ENCODE results near the gene DDX50.

The DDX50 gene

DNA sequence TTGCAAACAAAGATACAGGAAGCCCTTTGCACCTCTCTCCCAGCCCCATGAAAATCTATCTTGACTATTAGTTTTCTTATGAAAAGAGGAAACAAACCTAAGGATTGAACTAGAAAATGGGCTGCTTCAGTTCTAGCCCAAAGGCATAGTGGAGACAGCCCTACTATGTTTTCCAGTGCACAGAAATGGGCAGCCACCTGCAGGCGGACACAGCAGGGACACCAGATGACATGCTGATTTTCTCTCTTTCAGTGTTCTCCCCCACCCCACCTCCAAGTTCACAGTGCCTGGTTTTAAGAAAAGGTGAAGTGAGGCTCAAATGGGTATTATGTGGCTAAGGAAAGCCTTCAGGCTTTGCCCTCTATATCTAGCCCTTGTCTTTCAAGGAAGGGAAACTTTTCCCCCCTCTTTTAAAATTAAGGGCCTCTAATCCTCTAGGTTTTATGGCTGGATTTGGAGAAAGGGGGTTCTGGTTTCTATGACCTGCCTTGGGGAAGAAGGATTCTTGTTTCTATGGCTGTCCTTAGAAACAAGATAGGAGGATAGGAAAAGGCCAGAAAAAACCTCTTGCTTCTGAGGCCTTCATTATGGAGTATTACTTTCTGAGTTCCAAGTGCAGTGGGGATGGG lies 23.5 kb upstream of the DDX50 start:
- no peak overlapping the region for H3K23ac ChIP-seq (ENCODE audit: low read length in 2 of 2)
- no peak overlapping the region for H3K4ac ChIP-seq (ENCODE audit: low read depth in 1 of 2, low read length in 2 of 2)
- H3K14ac ChIP-seq (ENCODE audit: low read length in 2 of 2) = no peak overlapping the region
- no peak overlapping the region for H3K4me3 ChIP-seq (ENCODE audit: insufficient read depth in 1 of 2, low read depth in 1 of 2, low read length in 2 of 2)
- no peak overlapping the region for H4K8ac ChIP-seq (ENCODE audit: low read length)
- H2BK5ac ChIP-seq (ENCODE audit: low read depth, low read length, poor library complexity, severe bottlenecking) = no peak overlapping the region
- no peak overlapping the region for H3K27ac ChIP-seq (ENCODE audit: low read length, poor library complexity, severe bottlenecking)
- no peaks in the 10 kb centered on the region for H3K27me3 ChIP-seq (ENCODE audit: control insufficient read depth in 1 of 2, insufficient read depth in 1 of 2, low read length in 2 of 2)
- no peak overlapping the region for H3K18ac ChIP-seq (ENCODE audit: low read depth in 1 of 2, low read length in 2 of 2)
- H2BK15ac ChIP-seq (ENCODE audit: low read depth, poor library complexity, severe bottlenecking) = no peak overlapping the region
- no peaks in the 10 kb centered on the region for H3K79me1 ChIP-seq (replicated peaks; ENCODE audit: low read length, poor library complexity, severe bottlenecking)
- no peaks in the 10 kb centered on the region for H3K9me3 ChIP-seq (ENCODE audit: control insufficient read depth, low read length)
- no peak overlapping the region for H2BK12ac ChIP-seq (ENCODE audit: low read length in 2 of 2)
- no peaks in the 10 kb centered on the region for H3K36me3 ChIP-seq (ENCODE audit: control insufficient read depth in 1 of 2, insufficient read depth in 2 of 2, low read depth in 1 of 2, low read length in 2 of 2)
- H3K9ac ChIP-seq (ENCODE audit: low read length) = no peak overlapping the region
- H2AFZ ChIP-seq (ENCODE audit: low read depth, low read length) = no peak overlapping the region
- no peak overlapping the region for H2BK120ac ChIP-seq (ENCODE audit: low read depth, low read length)
- H3K4me2 ChIP-seq (ENCODE audit: low read length, poor library complexity, severe bottlenecking) = no peak overlapping the region
- DNase-seq = no peak
- no peaks in the 10 kb centered on the region for H3K4me1 ChIP-seq (ENCODE audit: control insufficient read depth, insufficient read depth, low read depth, low read length)
- 100% methylated on average over 1 of the region's 1 CpG for WGBS
- no peak overlapping the region for H4K91ac ChIP-seq (ENCODE audit: low read length)
- no peak overlapping the region for H2AK5ac ChIP-seq (ENCODE audit: low read length, severe bottlenecking)

DNA sequence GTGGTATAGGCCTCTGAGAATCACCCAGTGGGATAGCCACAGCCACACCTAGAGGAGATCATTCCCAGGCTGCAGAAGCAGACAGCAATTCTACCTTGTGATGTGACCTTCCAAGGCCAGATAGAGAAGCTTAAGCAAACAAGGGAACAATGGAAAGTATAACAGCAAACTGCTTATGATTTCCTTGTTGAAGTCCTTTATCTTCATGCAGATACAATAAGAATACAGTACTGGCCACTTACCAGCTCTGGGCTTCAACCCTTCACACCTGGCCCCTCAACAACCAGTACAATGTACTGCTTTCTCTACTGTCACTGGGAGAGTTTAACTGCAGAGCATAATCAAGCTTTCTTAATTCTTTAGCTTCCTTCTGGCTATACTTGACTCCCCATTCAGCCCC lies 22.6 kb upstream of the DDX50 start:
- Histone ChIP-seq H3K36me3 (ENCODE audit: control insufficient read depth in 1 of 2, insufficient read depth in 2 of 2, low read depth in 1 of 2, low read length in 2 of 2) (no peaks in the 10 kb centered on the region), H3K4me2 (ENCODE audit: low read length, poor library complexity, severe bottlenecking) (no peak overlapping the region), H2BK15ac (ENCODE audit: low read depth, poor library complexity, severe bottlenecking) (no peak overlapping the region), H2AFZ (ENCODE audit: low read depth, low read length) (no peak overlapping the region), H3K9me3 (ENCODE audit: control insufficient read depth, low read length) (no peaks in the 10 kb centered on the region), H3K18ac (ENCODE audit: low read depth in 1 of 2, low read length in 2 of 2) (no peak overlapping the region), H2BK120ac (ENCODE audit: low read depth, low read length) (no peak overlapping the region), H3K27me3 (ENCODE audit: control insufficient read depth in 1 of 2, insufficient read depth in 1 of 2, low read length in 2 of 2) (no peaks in the 10 kb centered on the region), H3K27ac (ENCODE audit: low read length, poor library complexity, severe bottlenecking) (no peak overlapping the region), H3K4me1 (ENCODE audit: control insufficient read depth, insufficient read depth, low read depth, low read length) (no peaks in the 10 kb centered on the region), H3K4me3 (ENCODE audit: insufficient read depth in 1 of 2, low read depth in 1 of 2, low read length in 2 of 2) (no peak overlapping the region), H3K14ac (ENCODE audit: low read length in 2 of 2) (no peak overlapping the region), H4K8ac (ENCODE audit: low read length) (no peak overlapping the region), H2BK12ac (ENCODE audit: low read length in 2 of 2) (no peak overlapping the region), H2AK5ac (ENCODE audit: low read length, severe bottlenecking) (no peak overlapping the region), H4K91ac (ENCODE audit: low read length) (no peak overlapping the region), H2BK5ac (ENCODE audit: low read depth, low read length, poor library complexity, severe bottlenecking) (no peak overlapping the region), H3K9ac (ENCODE audit: low read length) (no peak overlapping the region), H3K79me1 (replicated peaks; ENCODE audit: low read length, poor library complexity, severe bottlenecking) (no peaks in the 10 kb centered on the region), H3K23ac (ENCODE audit: low read length in 2 of 2) (no peak overlapping the region), H3K4ac (ENCODE audit: low read depth in 1 of 2, low read length in 2 of 2) (no peak overlapping the region)
- DNase-seq = no peak

DNA sequence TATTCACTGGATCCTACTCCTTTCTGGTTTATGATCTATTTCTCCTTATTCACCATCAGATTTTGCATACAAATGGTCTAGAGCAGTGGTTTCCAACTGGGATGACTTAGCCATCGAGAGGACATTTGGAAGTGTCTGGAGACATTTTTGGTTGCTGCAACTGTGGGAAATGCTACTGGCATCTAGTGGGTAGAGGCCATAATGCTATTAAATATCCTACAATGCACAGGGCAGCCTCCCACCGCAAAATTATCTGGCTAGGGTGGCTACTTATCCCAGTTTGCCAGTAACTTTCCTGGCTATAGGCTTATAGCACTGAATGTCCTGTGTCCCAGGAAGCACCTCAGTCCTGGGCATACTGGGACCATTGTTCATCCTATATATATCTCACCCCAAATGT lies 21.5 kb upstream of the DDX50 start:
- Histone ChIP-seq H2AFZ (ENCODE audit: low read depth, low read length) (no peak overlapping the region), H3K27me3 (ENCODE audit: control insufficient read depth in 1 of 2, insufficient read depth in 1 of 2, low read length in 2 of 2) (peaks cover 0 to 3% of the 10 kb centered on the region in 2 experiments), H3K79me1 (replicated peaks; ENCODE audit: low read length, poor library complexity, severe bottlenecking) (no peaks in the 10 kb centered on the region), H3K9me3 (ENCODE audit: control insufficient read depth, low read length) (no peaks in the 10 kb centered on the region), H3K4ac (ENCODE audit: low read depth in 1 of 2, low read length in 2 of 2) (no peak overlapping the region), H2BK15ac (ENCODE audit: low read depth, poor library complexity, severe bottlenecking) (no peak overlapping the region), H4K8ac (ENCODE audit: low read length) (no peak overlapping the region), H2BK12ac (ENCODE audit: low read length in 2 of 2) (no peak overlapping the region), H3K14ac (ENCODE audit: low read length in 2 of 2) (no peak overlapping the region), H3K18ac (ENCODE audit: low read depth in 1 of 2, low read length in 2 of 2) (no peak overlapping the region), H3K23ac (ENCODE audit: low read length in 2 of 2) (no peak overlapping the region), H4K91ac (ENCODE audit: low read length) (no peak overlapping the region), H3K4me2 (ENCODE audit: low read length, poor library complexity, severe bottlenecking) (no peak overlapping the region), H3K9ac (ENCODE audit: low read length) (no peak overlapping the region), H3K4me3 (ENCODE audit: insufficient read depth in 1 of 2, low read depth in 1 of 2, low read length in 2 of 2) (no peak overlapping the region), H3K4me1 (ENCODE audit: control insufficient read depth, insufficient read depth, low read depth, low read length) (no peaks in the 10 kb centered on the region), H3K36me3 (ENCODE audit: control insufficient read depth in 1 of 2, insufficient read depth in 2 of 2, low read depth in 1 of 2, low read length in 2 of 2) (no peaks in the 10 kb centered on the region), H2AK5ac (ENCODE audit: low read length, severe bottlenecking) (no peak overlapping the region), H2BK5ac (ENCODE audit: low read depth, low read length, poor library complexity, severe bottlenecking) (no peak overlapping the region), H2BK120ac (ENCODE audit: low read depth, low read length) (no peak overlapping the region), H3K27ac (ENCODE audit: low read length, poor library complexity, severe bottlenecking) (no peak overlapping the region)
- DNase-seq = no peak
- 98% methylated on average over 2 of the region's 2 CpGs for WGBS

DNA sequence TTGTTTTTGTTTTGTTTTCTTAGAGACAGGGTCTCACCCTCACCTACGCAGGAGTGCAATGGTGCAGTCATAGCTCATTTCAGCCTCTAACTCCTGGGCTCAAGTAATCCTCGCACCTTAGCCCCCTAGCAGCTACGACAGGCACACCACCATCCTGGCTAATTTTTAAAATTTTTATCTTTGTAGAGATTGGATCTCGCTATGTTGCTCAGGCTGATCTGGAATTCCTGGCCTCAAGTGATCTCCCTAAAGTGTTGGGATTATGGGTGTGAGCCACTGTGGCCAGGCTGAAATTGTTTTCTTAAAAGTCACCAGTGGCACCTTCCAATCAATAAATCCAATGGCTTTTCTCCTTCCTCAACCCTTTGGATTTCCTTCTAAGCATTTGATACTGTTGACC lies 20.9 kb upstream of the DDX50 start:
- Histone ChIP-seq H3K18ac (ENCODE audit: low read depth in 1 of 2, low read length in 2 of 2) (no peak overlapping the region), H4K8ac (ENCODE audit: low read length) (no peak overlapping the region), H3K9ac (ENCODE audit: low read length) (no peak overlapping the region), H3K79me1 (replicated peaks; ENCODE audit: low read length, poor library complexity, severe bottlenecking) (no peaks in the 10 kb centered on the region), H3K27me3 (ENCODE audit: control insufficient read depth in 1 of 2, insufficient read depth in 1 of 2, low read length in 2 of 2) (peaks cover 0 to 3% of the 10 kb centered on the region in 2 experiments), H2BK12ac (ENCODE audit: low read length in 2 of 2) (no peak overlapping the region), H3K9me3 (ENCODE audit: control insufficient read depth, low read length) (no peaks in the 10 kb centered on the region), H2AK5ac (ENCODE audit: low read length, severe bottlenecking) (no peak overlapping the region), H3K36me3 (ENCODE audit: control insufficient read depth in 1 of 2, insufficient read depth in 2 of 2, low read depth in 1 of 2, low read length in 2 of 2) (no peaks in the 10 kb centered on the region), H3K4me1 (ENCODE audit: control insufficient read depth, insufficient read depth, low read depth, low read length) (no peaks in the 10 kb centered on the region), H2BK15ac (ENCODE audit: low read depth, poor library complexity, severe bottlenecking) (no peak overlapping the region), H3K14ac (ENCODE audit: low read length in 2 of 2) (no peak overlapping the region), H4K91ac (ENCODE audit: low read length) (no peak overlapping the region), H3K23ac (ENCODE audit: low read length in 2 of 2) (no peak overlapping the region), H3K27ac (ENCODE audit: low read length, poor library complexity, severe bottlenecking) (no peak overlapping the region), H3K4me3 (ENCODE audit: insufficient read depth in 1 of 2, low read depth in 1 of 2, low read length in 2 of 2) (no peak overlapping the region), H2BK120ac (ENCODE audit: low read depth, low read length) (no peak overlapping the region), H3K4me2 (ENCODE audit: low read length, poor library complexity, severe bottlenecking) (no peak overlapping the region), H2AFZ (ENCODE audit: low read depth, low read length) (no peak overlapping the region), H2BK5ac (ENCODE audit: low read depth, low read length, poor library complexity, severe bottlenecking) (no peak overlapping the region), H3K4ac (ENCODE audit: low read depth in 1 of 2, low read length in 2 of 2) (no peak overlapping the region)
- WGBS = 100% methylated on average over 1 of the region's 4 CpGs
- no peak for DNase-seq

Measured in mesenchymal stem cell (in vitro differentiated cells and primary cell).